OCI-LY3 (cell line): ENCODE measurements around the gene RNF146.

Source experiments
- H2AFZ ChIP-seq: fragments of 200-600, 300-600 bp; shearing (Covaris generic); 2 replicates; pipeline ENCODE4 v1.6.0; 2014; ENCODE audit warnings: antibody characterized with exemption, low read depth, low read length
- H3K27ac ChIP-seq: fragments of 200-600, 300-600 bp; sonication (generic); 2 replicates; pipeline ENCODE4 v1.5.1; 2014; ENCODE audit warnings: mild to moderate bottlenecking, low read length, moderate library complexity, mixed read lengths
- H3K27me3 ChIP-seq: fragments of 200-600, 300-600 bp; sonication (generic); 2 replicates; pipeline ENCODE4 v1.6.1; 2014; ENCODE audit warnings: low read depth, low read length, mixed read lengths
- H3K36me3 ChIP-seq: fragments of 200-600, 300-600 bp; sonication (generic); replicated peaks from 2 replicates; pipeline ENCODE3; 2014; ENCODE audit warnings: low read depth, low read length, mixed read lengths
- H3K4me1 ChIP-seq: fragments of 300-600, 200-600 bp; sonication (generic); 2 replicates; pipeline ENCODE4 v1.6.1; 2014; ENCODE audit warnings: low read length, mixed read lengths
- H3K4me2 ChIP-seq: fragments of 200-600, 300-600 bp; sonication (generic); 2 replicates; pipeline ENCODE4 v1.6.1; 2014; ENCODE audit warnings: low read length, mixed read lengths
- H3K4me3 ChIP-seq: fragments of 300-600, 200-600 bp; sonication (generic); 2 replicates; pipeline ENCODE4 v1.5.1; 2014; ENCODE audit warnings: antibody characterized with exemption, mild to moderate bottlenecking, low read length, moderate library complexity
- H3K79me2 ChIP-seq: fragments of 300-600, 200-600 bp; shearing (Covaris generic); 2 replicates; pipeline ENCODE4 v1.6.1; 2014; ENCODE audit warnings: mild to moderate bottlenecking, low read length, mixed read lengths
- H3K9ac ChIP-seq: fragments of 300-600, 200-600 bp; shearing (Covaris generic); 2 replicates; pipeline ENCODE4 v1.6.0; 2014; ENCODE audit warnings: mild to moderate bottlenecking, low read length, moderate library complexity
- H3K9me3 ChIP-seq: fragments of 200-600, 300-600 bp; shearing (Covaris generic); 2 replicates; pipeline ENCODE4 v1.6.1; 2014; ENCODE audit warnings: low read length, mixed read lengths; ENCODE audit not compliant: insufficient read depth
- H4K20me1 ChIP-seq: fragments of 200-600, 300-600 bp; sonication (generic); 2 replicates; pipeline ENCODE4 v1.6.1; 2016; ENCODE audit warnings: low read length, mixed read lengths; ENCODE audit not compliant: insufficient read depth
- CTCF ChIP-seq: fragments of 200-600, 300-600 bp; sonication (generic); IDR thresholded peaks from 2 replicates; pipeline ENCODE4 v1.5.1; 2014; ENCODE audit warnings: antibody characterized with exemption, low read length, low read depth
- EZH2phosphoT487 ChIP-seq: fragments of 200-600 bp; shearing (Covaris generic); IDR thresholded peaks from 2 replicates; pipeline ENCODE4 v1.6.1; 2018; ENCODE audit warnings: antibody characterized with exemption, mixed run types, low read depth

Gene RNF146

GRCh38 chr6:127291495-127291894, 24.8 kb downstream of the RNF146 start:
- TF ChIP-seq CTCF (no peak), EZH2phosphoT487 (no peak)
- Histone ChIP-seq H2AFZ (no peak overlapping the region), H3K9ac (no peak overlapping the region), H3K36me3 (peaks cover 14% of the 10 kb centered on the region), H3K27me3 (no peaks in the 10 kb centered on the region), H3K4me2 (peak overlapping the region; percentile 52), H3K9me3 (no peaks in the 10 kb centered on the region), H3K4me3 (peak overlapping the region; percentile 29), H4K20me1 (peaks cover 32% of the 10 kb centered on the region), H3K79me2 (no peaks in the 10 kb centered on the region), H3K27ac (no peak overlapping the region), H3K4me1 (peaks cover 26% of the 10 kb centered on the region)

GRCh38 chr6:127297502-127298070, 30.9 kb downstream of the RNF146 start:
- H3K4me3 ChIP-seq, result no peak overlapping the region
- H4K20me1 ChIP-seq, result no peaks in the 10 kb centered on the region
- H3K36me3 ChIP-seq, result no peaks in the 10 kb centered on the region
- no peak overlapping the region for H3K4me2 ChIP-seq
- H3K27me3 ChIP-seq, result no peaks in the 10 kb centered on the region
- TF ChIP-seq CTCF (no peak), EZH2phosphoT487 (no peak)
- H3K9ac ChIP-seq, result no peak overlapping the region
- no peak overlapping the region for H3K27ac ChIP-seq
- no peaks in the 10 kb centered on the region for H3K79me2 ChIP-seq
- no peak overlapping the region for H2AFZ ChIP-seq
- no peaks in the 10 kb centered on the region for H3K4me1 ChIP-seq
- H3K9me3 ChIP-seq, result no peaks in the 10 kb centered on the region

- Histone ChIP-seq H3K4me1 (peaks cover 4% of the 10 kb centered on the region), H3K27me3 (no peaks in the 10 kb centered on the region), H3K4me2 (no peak overlapping the region), H3K9me3 (no peaks in the 10 kb centered on the region), H3K79me2 (no peaks in the 10 kb centered on the region), H3K36me3 (no peaks in the 10 kb centered on the region), H3K4me3 (no peak overlapping the region), H4K20me1 (peaks cover 3% of the 10 kb centered on the region; the same call in 1 of the 2 replicates), H3K9ac (no peak overlapping the region), H3K27ac (no peak overlapping the region), H2AFZ (no peak overlapping the region)
- TF ChIP-seq CTCF (no peak), EZH2phosphoT487 (no peak)
Observed at GRCh38 chr6:127298475-127298874, 31.8 kb downstream of the RNF146 start.

- Histone ChIP-seq H3K9me3 (no peaks in the 10 kb centered on the region), H3K4me2 (no peak overlapping the region), H3K27me3 (no peaks in the 10 kb centered on the region), H3K4me1 (peaks cover 4% of the 10 kb centered on the region), H2AFZ (no peak overlapping the region), H3K79me2 (no peaks in the 10 kb centered on the region), H4K20me1 (peaks cover 8% of the 10 kb centered on the region; the same call in 1 of the 2 replicates), H3K27ac (no peak overlapping the region), H3K4me3 (no peak overlapping the region), H3K9ac (no peak overlapping the region), H3K36me3 (no peaks in the 10 kb centered on the region)
- no peak for TF ChIP-seq CTCF
- no peak for TF ChIP-seq EZH2phosphoT487
Observed at GRCh38 chr6:127299522-127300240, 33.0 kb downstream of the RNF146 start.
